Heart left ventricle (tissue), 13 donors: Measurements from ENCODE around the gene C17orf107.

Experiments
- POLR2A ChIP-seq, 2 donors: fragments of 450-650 bp; IDR thresholded peaks; one replicate each; pipeline ENCODE4 v1.6.1; 2017; ENCODE audit warnings: antibody characterized with exemption in 2 of 2, mild to moderate bottlenecking in 2 of 2, moderate library complexity in 2 of 2
- TF ChIP-seq, protein P1 (sequence below), 12 donors: fragments of 200-600 bp; sonication (generic) in 4 of 12; IDR thresholded peaks; one replicate each; pipeline versions ENCODE4 v1.5.0 to v1.8.0; 2018 to 2022; ENCODE audit warnings: antibody characterized with exemption in 12 of 12, mild to moderate bottlenecking in 5 of 12
- donor health status: ischemic (EF 13 %, LVEDD 7.1; RV severe dilation, severe dysfunction).
- donor health status: DM: no; HTN: yes; CAD: no.
- donor health status: DM: no; HTN: no; CAD: no.
- donor health status: ischemic (EF 25% LVEDD 6.9; RV normal size, moderate dysfunction).
- donor health status: ischemic (EF 25% LVEDD 5.7; RV mildly dilated, moderate dysfunction).
- donor health status: ischemic (EF 35%, LVEDD 5.7; RV mildly dilated, moderate dysfunction).
- donor health status: nonischemic (EF 11% LVEDD 7.7; RV severe dilation, severe dysfunction).
- donor health status: DM: yes; HTN: yes; CAD: no.
- donor health status: PGD.
- donor health status: ischemic (EF 29% LVEDD 5.4; RV normal size, mild dysfunction).
- donor health status: nonischemic (EF 23%, LVEDD 6.1; RV moderate dilation, normal function).

DNA sequence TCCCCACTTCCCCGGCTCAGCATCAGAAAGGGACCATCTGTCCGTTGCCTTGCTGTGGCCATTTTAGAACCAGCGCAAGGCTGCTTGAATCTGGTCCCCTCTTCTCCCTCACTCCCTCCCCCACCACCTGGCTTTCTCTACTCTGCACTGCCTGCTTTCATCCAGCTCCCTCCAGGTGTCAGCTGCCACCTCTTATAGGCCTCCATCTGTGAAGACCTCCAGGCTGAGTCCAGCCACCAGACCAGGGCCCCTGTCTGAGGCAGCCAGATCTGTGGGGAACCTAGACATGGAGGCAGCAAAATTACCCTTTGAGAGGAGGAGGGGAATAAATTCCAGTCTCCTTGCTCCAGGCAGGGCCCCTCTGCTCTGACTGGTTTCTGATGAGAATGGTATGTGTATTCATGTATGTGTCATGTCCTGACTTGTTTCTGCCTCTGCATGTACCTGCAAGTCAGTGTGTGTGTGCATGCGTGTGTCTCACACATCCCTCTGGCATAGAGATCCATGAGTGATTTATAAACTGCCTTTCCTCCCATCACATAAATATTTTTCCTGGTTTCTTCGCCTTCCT, 45.1 kb upstream of the C17orf107 start:
- TF ChIP-seq, protein P1, sequence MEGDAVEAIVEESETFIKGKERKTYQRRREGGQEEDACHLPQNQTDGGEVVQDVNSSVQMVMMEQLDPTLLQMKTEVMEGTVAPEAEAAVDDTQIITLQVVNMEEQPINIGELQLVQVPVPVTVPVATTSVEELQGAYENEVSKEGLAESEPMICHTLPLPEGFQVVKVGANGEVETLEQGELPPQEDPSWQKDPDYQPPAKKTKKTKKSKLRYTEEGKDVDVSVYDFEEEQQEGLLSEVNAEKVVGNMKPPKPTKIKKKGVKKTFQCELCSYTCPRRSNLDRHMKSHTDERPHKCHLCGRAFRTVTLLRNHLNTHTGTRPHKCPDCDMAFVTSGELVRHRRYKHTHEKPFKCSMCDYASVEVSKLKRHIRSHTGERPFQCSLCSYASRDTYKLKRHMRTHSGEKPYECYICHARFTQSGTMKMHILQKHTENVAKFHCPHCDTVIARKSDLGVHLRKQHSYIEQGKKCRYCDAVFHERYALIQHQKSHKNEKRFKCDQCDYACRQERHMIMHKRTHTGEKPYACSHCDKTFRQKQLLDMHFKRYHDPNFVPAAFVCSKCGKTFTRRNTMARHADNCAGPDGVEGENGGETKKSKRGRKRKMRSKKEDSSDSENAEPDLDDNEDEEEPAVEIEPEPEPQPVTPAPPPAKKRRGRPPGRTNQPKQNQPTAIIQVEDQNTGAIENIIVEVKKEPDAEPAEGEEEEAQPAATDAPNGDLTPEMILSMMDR (IDR thresholded peaks at IDR 0.05), result no peak
- no peak for TF ChIP-seq POLR2A (IDR thresholded peaks at IDR 0.05)
